IPS DF 4.7 (cell line): ENCODE measurements around the gene DCAKD.

ENCODE experiments used
- DNase-seq: peaks from one replicate; pipeline ENCODE4 v3.0.0-alpha.2; 2013; ENCODE audit warnings: low spot score; ENCODE audit errors: extremely low read depth

DCAKD gene

GRCh38 chr17:45004388-45004787 lies 47.0 kb downstream of the DCAKD start:
- no peak for DNase-seq

- no peak for DNase-seq
Observed at GRCh38 chr17:45003877-45004276, 47.6 kb downstream of the DCAKD start.

GRCh38 chr17:45001310-45001709 lies 50.1 kb downstream of the DCAKD start:
- no peak for DNase-seq

GRCh38 chr17:44999433-44999832 lies 52.0 kb downstream of the DCAKD start:
- DNase-seq: no peak

GRCh38 chr17:44998646-44999045 lies 52.8 kb downstream of the DCAKD start:
- no peak for DNase-seq

GRCh38 chr17:44997733-44998520 lies 53.5 kb downstream of the DCAKD start:
- DNase-seq: no peak

- DNase-seq: no peak
Observed at GRCh38 chr17:44996304-44996703, 55.1 kb downstream of the DCAKD start.

- DNase-seq: no peak
Observed at GRCh38 chr17:44995436-44996001, 55.9 kb downstream of the DCAKD start.

- DNase-seq: no peak
Observed at GRCh38 chr17:44992242-44992939, 59.0 kb downstream of the DCAKD start.

GRCh38 chr17:44990994-44991393 lies 60.4 kb downstream of the DCAKD start:
- DNase-seq: no peak

- DNase-seq: no peak
Observed at GRCh38 chr17:44989552-44990138, 61.8 kb downstream of the DCAKD start.

GRCh38 chr17:44988044-44988942 lies 63.1 kb downstream of the DCAKD start:
- DNase-seq: no peak

- no peak for DNase-seq
Observed at GRCh38 chr17:44983563-44983962, 67.9 kb downstream of the DCAKD start.

GRCh38 chr17:44982113-44982702 lies 69.2 kb downstream of the DCAKD start:
- DNase-seq: no peak

GRCh38 chr17:44981221-44981968 lies 70.0 kb downstream of the DCAKD start:
- DNase-seq: no peak

GRCh38 chr17:44979426-44979995 lies 71.9 kb downstream of the DCAKD start:
- DNase-seq: no peak

- DNase-seq: no peak
Observed at GRCh38 chr17:44978807-44979206, 72.6 kb downstream of the DCAKD start.

GRCh38 chr17:44977814-44978550 lies 73.5 kb downstream of the DCAKD start:
- no peak for DNase-seq

GRCh38 chr17:44977065-44977464 lies 74.4 kb downstream of the DCAKD start:
- no peak for DNase-seq
